ENCODE results near the gene PRM1. TPM values are rescaled to one million over a fixed set of nuclear protein-coding genes. Genes with fewer than 3 reads are reported as not detected.
"Not testable (repeated sequence)": the region's sequence is repeated elsewhere in the genome, so short reads cannot be mapped to it uniquely, and the experiment has no call there.

PRM1 gene
- total RNA-seq, 1 experiment from 2014 or later: 0.48 TPM

DNA sequence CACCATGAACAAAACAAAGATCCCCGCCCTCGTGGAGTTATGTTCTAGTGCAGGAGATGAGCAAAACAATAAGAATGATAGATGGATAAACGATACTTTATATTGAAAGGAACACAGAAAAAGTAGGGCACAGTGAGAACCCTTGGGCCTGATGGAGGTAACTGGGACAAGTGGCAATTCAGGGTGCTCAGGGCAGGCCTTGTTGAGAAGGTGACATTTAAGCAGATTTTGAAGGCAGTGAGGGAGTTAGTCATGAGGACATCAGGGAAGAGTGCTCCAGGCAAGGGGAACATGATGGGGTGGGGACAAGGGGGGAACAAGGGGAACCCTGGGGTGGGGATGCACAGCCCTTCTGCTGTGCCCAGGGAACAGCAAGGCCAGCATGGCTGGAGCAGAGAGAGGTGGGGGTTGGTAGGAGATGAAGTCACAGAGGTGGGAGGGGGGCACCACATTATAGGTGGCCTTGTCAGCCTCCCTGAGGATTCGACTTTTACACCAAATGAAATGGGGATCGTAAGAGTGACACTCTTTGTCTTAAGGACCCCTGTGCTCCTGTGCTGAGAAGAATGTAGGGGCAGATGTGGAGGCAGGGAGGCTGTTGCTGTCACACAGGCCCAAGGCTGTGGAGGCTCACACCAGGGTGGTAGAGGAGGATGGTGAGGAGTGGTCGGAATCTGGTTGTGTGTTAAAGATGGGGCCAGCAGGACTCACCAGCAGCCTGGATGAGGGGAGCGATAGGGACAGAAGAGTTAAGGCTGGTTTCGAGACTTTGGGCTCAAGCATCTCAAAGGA lies 9.2 kb upstream of the PRM1 start (continued):
- TF ChIP-seq, protein P1, sequence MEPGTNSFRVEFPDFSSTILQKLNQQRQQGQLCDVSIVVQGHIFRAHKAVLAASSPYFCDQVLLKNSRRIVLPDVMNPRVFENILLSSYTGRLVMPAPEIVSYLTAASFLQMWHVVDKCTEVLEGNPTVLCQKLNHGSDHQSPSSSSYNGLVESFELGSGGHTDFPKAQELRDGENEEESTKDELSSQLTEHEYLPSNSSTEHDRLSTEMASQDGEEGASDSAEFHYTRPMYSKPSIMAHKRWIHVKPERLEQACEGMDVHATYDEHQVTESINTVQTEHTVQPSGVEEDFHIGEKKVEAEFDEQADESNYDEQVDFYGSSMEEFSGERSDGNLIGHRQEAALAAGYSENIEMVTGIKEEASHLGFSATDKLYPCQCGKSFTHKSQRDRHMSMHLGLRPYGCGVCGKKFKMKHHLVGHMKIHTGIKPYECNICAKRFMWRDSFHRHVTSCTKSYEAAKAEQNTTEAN (CRISPR knock-in tag; IDR thresholded peaks at IDR 0.05): no peak

DNA sequence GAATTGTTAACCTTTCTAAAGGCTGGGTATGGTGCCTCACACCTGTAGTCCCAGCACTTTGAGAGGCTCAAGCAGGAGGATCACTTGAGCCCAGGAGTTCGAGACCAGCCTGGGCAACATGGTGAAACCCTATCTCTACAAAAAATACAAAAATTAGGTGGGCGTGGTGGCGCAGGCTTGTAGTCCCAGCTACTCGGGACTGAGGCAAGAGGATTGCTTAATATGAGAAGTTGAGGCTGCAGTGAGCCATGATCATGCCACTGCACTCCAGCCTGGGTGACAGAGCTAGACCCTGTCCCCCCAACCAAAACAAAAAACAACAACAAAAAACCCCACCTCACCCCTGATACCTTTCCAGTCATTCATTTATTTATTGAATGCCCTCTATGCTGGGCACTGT lies 8.6 kb upstream of the PRM1 start:
- POLR2A ChIA-PET; DNase-seq (ENCODE audit: low spot score); H3K27ac Mint-ChIP-seq; H3K4me3 Mint-ChIP-seq; H3K36me3 Mint-ChIP-seq; ATAC-seq; H3K9me3 Mint-ChIP-seq; CTCF ChIA-PET; H3K27me3 Mint-ChIP-seq (ENCODE audit: low read depth): not testable (repeated sequence)
- H3K4me1 Mint-ChIP-seq: peaks cover 22% of the 10 kb centered on the region

DNA sequence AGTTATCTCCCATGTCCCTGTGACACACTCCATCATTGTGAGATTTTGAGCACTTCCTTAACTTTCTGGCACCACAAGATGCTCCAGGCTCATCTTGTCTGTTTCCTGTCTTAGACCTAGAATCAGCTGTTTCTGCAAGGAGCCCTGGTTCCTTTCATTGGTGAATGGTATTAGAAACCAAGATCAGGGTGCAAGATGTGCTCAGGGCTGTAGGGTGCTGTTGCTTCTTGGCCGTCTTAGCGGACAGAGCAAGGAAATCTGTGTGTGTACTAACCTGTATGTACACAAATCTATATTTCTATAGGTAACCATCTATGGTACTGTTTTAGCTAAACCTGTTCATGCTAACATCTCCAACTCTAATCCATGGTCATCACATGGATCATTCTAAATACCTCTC lies 8.1 kb upstream of the PRM1 start:
- POLR2A ChIA-PET: no interaction called here
- no peak overlapping the region for H3K4me3 Mint-ChIP-seq
- CTCF ChIA-PET: interaction anchor here (1.1 kb wide), 1 partner anchor 26 kb away, joined by 3 read pairs; no protein-coding TSS in a partner anchor

DNA sequence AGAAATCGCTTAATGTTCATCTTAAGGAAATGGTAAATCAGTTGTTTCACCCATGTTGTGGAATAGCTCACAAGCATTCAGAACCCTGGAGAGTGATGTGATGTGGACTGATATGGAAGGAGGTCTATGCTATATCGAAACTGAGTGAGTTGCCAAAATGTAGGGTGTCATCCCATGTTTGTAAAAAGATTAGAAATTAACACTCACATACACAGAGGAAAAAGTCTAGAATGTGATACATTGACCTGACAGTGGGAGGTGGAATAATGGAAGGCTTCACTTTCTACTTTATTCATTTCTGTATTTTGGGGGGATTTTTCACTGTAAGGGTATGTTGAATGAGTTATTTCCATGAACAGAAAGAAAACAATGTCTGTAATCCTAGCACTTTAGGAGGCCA lies 4.7 kb upstream of the PRM1 start:
- ChIA-PET POLR2A (interaction anchor here (0.6 kb wide), 1 partner anchor 29 kb away, joined by 3 read pairs; no protein-coding TSS in a partner anchor), CTCF (interaction anchor here (0.6 to 0.8 kb wide), 2 partner anchors 10 to 86 kb away, joined by 3 read pairs; no protein-coding TSS in a partner anchor)
- Mint-ChIP-seq H3K4me1 (peaks cover 17% of the 10 kb centered on the region), H3K27ac (no peak overlapping the region), H3K27me3 (ENCODE audit: low read depth) (no peaks in the 10 kb centered on the region), H3K4me3 (no peak overlapping the region), H3K9me3 (no peaks in the 10 kb centered on the region), H3K36me3 (no peaks in the 10 kb centered on the region)
- no peak for DNase-seq (ENCODE audit: low spot score)
- no peak for ATAC-seq
- TF ChIP-seq, protein P2, sequence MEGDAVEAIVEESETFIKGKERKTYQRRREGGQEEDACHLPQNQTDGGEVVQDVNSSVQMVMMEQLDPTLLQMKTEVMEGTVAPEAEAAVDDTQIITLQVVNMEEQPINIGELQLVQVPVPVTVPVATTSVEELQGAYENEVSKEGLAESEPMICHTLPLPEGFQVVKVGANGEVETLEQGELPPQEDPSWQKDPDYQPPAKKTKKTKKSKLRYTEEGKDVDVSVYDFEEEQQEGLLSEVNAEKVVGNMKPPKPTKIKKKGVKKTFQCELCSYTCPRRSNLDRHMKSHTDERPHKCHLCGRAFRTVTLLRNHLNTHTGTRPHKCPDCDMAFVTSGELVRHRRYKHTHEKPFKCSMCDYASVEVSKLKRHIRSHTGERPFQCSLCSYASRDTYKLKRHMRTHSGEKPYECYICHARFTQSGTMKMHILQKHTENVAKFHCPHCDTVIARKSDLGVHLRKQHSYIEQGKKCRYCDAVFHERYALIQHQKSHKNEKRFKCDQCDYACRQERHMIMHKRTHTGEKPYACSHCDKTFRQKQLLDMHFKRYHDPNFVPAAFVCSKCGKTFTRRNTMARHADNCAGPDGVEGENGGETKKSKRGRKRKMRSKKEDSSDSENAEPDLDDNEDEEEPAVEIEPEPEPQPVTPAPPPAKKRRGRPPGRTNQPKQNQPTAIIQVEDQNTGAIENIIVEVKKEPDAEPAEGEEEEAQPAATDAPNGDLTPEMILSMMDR (IDR thresholded peaks at IDR 0.05): no peak
- TF ChIP-seq ZNF416 (CRISPR knock-in tag; IDR thresholded peaks at IDR 0.05) (no peak), PRRX2 (CRISPR knock-in tag; IDR thresholded peaks at IDR 0.05) (no peak), GRHL2 (CRISPR knock-in tag; IDR thresholded peaks at IDR 0.05; ENCODE audit: insufficient replicate concordance, severe bottlenecking) (no peak), FOXP1 (CRISPR knock-in tag; IDR thresholded peaks at IDR 0.05; ENCODE audit: borderline replicate concordance) (no peak)
- TF ChIP-seq, protein P3, sequence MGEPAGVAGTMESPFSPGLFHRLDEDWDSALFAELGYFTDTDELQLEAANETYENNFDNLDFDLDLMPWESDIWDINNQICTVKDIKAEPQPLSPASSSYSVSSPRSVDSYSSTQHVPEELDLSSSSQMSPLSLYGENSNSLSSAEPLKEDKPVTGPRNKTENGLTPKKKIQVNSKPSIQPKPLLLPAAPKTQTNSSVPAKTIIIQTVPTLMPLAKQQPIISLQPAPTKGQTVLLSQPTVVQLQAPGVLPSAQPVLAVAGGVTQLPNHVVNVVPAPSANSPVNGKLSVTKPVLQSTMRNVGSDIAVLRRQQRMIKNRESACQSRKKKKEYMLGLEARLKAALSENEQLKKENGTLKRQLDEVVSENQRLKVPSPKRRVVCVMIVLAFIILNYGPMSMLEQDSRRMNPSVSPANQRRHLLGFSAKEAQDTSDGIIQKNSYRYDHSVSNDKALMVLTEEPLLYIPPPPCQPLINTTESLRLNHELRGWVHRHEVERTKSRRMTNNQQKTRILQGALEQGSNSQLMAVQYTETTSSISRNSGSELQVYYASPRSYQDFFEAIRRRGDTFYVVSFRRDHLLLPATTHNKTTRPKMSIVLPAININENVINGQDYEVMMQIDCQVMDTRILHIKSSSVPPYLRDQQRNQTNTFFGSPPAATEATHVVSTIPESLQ (CRISPR knock-in tag; IDR thresholded peaks at IDR 0.05): no peak
- TF ChIP-seq, protein P4, sequence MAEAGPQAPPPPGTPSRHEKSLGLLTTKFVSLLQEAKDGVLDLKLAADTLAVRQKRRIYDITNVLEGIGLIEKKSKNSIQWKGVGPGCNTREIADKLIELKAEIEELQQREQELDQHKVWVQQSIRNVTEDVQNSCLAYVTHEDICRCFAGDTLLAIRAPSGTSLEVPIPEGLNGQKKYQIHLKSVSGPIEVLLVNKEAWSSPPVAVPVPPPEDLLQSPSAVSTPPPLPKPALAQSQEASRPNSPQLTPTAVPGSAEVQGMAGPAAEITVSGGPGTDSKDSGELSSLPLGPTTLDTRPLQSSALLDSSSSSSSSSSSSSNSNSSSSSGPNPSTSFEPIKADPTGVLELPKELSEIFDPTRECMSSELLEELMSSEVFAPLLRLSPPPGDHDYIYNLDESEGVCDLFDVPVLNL (CRISPR knock-in tag; IDR thresholded peaks at IDR 0.05; ENCODE audit: borderline replicate concordance, low read depth): no peak
- TF ChIP-seq, protein P5, sequence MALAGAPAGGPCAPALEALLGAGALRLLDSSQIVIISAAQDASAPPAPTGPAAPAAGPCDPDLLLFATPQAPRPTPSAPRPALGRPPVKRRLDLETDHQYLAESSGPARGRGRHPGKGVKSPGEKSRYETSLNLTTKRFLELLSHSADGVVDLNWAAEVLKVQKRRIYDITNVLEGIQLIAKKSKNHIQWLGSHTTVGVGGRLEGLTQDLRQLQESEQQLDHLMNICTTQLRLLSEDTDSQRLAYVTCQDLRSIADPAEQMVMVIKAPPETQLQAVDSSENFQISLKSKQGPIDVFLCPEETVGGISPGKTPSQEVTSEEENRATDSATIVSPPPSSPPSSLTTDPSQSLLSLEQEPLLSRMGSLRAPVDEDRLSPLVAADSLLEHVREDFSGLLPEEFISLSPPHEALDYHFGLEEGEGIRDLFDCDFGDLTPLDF (CRISPR knock-in tag; IDR thresholded peaks at IDR 0.05): no peak
- TF ChIP-seq, protein P6, sequence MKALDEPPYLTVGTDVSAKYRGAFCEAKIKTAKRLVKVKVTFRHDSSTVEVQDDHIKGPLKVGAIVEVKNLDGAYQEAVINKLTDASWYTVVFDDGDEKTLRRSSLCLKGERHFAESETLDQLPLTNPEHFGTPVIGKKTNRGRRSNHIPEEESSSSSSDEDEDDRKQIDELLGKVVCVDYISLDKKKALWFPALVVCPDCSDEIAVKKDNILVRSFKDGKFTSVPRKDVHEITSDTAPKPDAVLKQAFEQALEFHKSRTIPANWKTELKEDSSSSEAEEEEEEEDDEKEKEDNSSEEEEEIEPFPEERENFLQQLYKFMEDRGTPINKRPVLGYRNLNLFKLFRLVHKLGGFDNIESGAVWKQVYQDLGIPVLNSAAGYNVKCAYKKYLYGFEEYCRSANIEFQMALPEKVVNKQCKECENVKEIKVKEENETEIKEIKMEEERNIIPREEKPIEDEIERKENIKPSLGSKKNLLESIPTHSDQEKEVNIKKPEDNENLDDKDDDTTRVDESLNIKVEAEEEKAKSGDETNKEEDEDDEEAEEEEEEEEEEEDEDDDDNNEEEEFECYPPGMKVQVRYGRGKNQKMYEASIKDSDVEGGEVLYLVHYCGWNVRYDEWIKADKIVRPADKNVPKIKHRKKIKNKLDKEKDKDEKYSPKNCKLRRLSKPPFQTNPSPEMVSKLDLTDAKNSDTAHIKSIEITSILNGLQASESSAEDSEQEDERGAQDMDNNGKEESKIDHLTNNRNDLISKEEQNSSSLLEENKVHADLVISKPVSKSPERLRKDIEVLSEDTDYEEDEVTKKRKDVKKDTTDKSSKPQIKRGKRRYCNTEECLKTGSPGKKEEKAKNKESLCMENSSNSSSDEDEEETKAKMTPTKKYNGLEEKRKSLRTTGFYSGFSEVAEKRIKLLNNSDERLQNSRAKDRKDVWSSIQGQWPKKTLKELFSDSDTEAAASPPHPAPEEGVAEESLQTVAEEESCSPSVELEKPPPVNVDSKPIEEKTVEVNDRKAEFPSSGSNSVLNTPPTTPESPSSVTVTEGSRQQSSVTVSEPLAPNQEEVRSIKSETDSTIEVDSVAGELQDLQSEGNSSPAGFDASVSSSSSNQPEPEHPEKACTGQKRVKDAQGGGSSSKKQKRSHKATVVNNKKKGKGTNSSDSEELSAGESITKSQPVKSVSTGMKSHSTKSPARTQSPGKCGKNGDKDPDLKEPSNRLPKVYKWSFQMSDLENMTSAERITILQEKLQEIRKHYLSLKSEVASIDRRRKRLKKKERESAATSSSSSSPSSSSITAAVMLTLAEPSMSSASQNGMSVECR (CRISPR knock-in tag; IDR thresholded peaks at IDR 0.05; ENCODE audit: borderline replicate concordance): no peak
- TF ChIP-seq, protein P7, sequence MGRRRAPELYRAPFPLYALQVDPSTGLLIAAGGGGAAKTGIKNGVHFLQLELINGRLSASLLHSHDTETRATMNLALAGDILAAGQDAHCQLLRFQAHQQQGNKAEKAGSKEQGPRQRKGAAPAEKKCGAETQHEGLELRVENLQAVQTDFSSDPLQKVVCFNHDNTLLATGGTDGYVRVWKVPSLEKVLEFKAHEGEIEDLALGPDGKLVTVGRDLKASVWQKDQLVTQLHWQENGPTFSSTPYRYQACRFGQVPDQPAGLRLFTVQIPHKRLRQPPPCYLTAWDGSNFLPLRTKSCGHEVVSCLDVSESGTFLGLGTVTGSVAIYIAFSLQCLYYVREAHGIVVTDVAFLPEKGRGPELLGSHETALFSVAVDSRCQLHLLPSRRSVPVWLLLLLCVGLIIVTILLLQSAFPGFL (CRISPR knock-in tag; IDR thresholded peaks at IDR 0.05; ENCODE audit: borderline replicate concordance): no peak

More for the DNA sequence above, 8.1 kb upstream of the PRM1 start:
- Mint-ChIP-seq H3K4me1 (peaks cover 22% of the 10 kb centered on the region), H3K27me3 (ENCODE audit: low read depth) (no peaks in the 10 kb centered on the region; the same call in 1 of the 2 replicates), H3K9me3 (no peaks in the 10 kb centered on the region), H3K36me3 (no peaks in the 10 kb centered on the region), H3K27ac (no peak overlapping the region)
- DNase-seq (ENCODE audit: low spot score) (no peak), ATAC-seq (no peak)
- TF ChIP-seq KAT7 (CRISPR knock-in tag; IDR thresholded peaks at IDR 0.05; ENCODE audit: borderline replicate concordance) (no peak), CREM (CRISPR knock-in tag; IDR thresholded peaks at IDR 0.05) (no peak), NFYB (CRISPR knock-in tag; conservative IDR thresholded peaks at IDR 0.05; ENCODE audit: low read depth) (no peak), SOX15 (CRISPR knock-in tag; IDR thresholded peaks at IDR 0.05) (no peak)

All from WTC11 (cell line).